ENCODE measurements around the gene SLC10A7.

DNA sequence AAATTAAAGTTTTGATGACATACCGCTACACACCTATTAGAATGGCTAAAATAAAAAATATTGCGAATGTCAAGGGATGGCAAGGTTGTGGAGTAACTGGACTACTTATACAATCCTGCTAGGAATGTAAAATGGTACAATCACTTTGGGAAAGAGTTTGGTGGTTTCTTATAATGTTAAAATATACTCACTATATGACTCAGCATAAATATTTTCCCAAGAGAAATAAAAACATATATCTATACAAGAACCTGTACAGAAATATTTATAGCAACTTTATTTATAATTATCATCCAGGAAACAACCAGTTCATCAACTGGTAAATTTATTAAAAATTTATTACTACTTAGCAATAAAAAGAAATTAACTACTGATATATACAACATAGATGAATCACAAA, 89.7 kb downstream of the SLC10A7 start:
- TF ChIP-seq, protein P1, sequence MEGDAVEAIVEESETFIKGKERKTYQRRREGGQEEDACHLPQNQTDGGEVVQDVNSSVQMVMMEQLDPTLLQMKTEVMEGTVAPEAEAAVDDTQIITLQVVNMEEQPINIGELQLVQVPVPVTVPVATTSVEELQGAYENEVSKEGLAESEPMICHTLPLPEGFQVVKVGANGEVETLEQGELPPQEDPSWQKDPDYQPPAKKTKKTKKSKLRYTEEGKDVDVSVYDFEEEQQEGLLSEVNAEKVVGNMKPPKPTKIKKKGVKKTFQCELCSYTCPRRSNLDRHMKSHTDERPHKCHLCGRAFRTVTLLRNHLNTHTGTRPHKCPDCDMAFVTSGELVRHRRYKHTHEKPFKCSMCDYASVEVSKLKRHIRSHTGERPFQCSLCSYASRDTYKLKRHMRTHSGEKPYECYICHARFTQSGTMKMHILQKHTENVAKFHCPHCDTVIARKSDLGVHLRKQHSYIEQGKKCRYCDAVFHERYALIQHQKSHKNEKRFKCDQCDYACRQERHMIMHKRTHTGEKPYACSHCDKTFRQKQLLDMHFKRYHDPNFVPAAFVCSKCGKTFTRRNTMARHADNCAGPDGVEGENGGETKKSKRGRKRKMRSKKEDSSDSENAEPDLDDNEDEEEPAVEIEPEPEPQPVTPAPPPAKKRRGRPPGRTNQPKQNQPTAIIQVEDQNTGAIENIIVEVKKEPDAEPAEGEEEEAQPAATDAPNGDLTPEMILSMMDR (IDR thresholded peaks at IDR 0.05; ENCODE audit: low read depth, low read length): no peak
- no peak for TF ChIP-seq POLR2A (IDR thresholded peaks at IDR 0.05; ENCODE audit: extremely low read depth, insufficient read length)
- TF ChIP-seq, protein P2, sequence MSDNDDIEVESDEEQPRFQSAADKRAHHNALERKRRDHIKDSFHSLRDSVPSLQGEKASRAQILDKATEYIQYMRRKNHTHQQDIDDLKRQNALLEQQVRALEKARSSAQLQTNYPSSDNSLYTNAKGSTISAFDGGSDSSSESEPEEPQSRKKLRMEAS (IDR thresholded peaks at IDR 0.05; ENCODE audit: low read depth, low read length): no peak
